GM19328 (cell line): Measurements from ENCODE around the gene LY6G5C.
A peak's percentile ranks its signal among the peaks of the same experiment; 100 is the strongest.
"Not testable (repeated sequence)": the region's sequence is repeated elsewhere in the genome, so short reads cannot be mapped to it uniquely, and the experiment has no call there.

Source experiments
- ATAC-seq: cut with Tn5 transposase; IDR thresholded peaks from one replicate; pipeline ENCODE4 v1.9.1; 2021; ENCODE audit warnings: mild to moderate bottlenecking, moderate library complexity; ENCODE audit not compliant: unreplicated experiment

LY6G5C gene

GRCh38 chr6:31715022-31715958 lies 34.4 kb upstream of the LY6G5C start, which contains the start of gene LY6G6D:
Gene LY6G6D (plus strand): TSS chr6:31715348. CDS start chr6:31715356, 8 bp downstream.
- ATAC-seq, result no peak

- ATAC-seq, result no peak
Observed at GRCh38 chr6:31713991-31714684, 33.3 kb upstream of the LY6G5C start.

GRCh38 chr6:31713465-31713864 lies 32.6 kb upstream of the LY6G5C start:
- ATAC-seq, result no peak

GRCh38 chr6:31712296-31712695 lies 31.4 kb upstream of the LY6G5C start:
- ATAC-seq, result no peak

GRCh38 chr6:31711233-31711632 lies 30.4 kb upstream of the LY6G5C start:
- no peak for ATAC-seq

- ATAC-seq, result no peak
Observed at GRCh38 chr6:31710523-31711219, 29.8 kb upstream of the LY6G5C start.

GRCh38 chr6:31709157-31709556 lies 28.3 kb upstream of the LY6G5C start:
- not testable (repeated sequence) for ATAC-seq

GRCh38 chr6:31708224-31708623 lies 27.4 kb upstream of the LY6G5C start:
- ATAC-seq, result no peak

- no peak for ATAC-seq
Observed at GRCh38 chr6:31707701-31708100, 26.8 kb upstream of the LY6G5C start.

- ATAC-seq, result no peak
Observed at GRCh38 chr6:31706599-31706998, 25.7 kb upstream of the LY6G5C start, which contains the start of gene LY6G6F. Gene LY6G6F (plus strand): TSS chr6:31706866. CDS start chr6:31706907, 41 bp downstream.

- no peak for ATAC-seq
Observed at GRCh38 chr6:31705931-31706330, 25.1 kb upstream of the LY6G5C start.

- ATAC-seq, result peak; percentile 83
Observed at GRCh38 chr6:31702819-31703716, 22.2 kb upstream of the LY6G5C start, which contains the start of gene ABHD16A. Gene ABHD16A (minus strand): TSS chr6:31703324. CDS start chr6:31703281, 43 bp downstream.

- no peak for ATAC-seq
Observed at GRCh38 chr6:31702405-31702818, 21.5 kb upstream of the LY6G5C start.

- ATAC-seq, result no peak
Observed at GRCh38 chr6:31701666-31702404, 21.0 kb upstream of the LY6G5C start.

GRCh38 chr6:31700740-31701401 lies 20.0 kb upstream of the LY6G5C start:
- ATAC-seq, result no peak

GRCh38 chr6:31697555-31697954 lies 16.7 kb upstream of the LY6G5C start:
- no peak for ATAC-seq

GRCh38 chr6:31693535-31693934 lies 12.7 kb upstream of the LY6G5C start:
- no peak for ATAC-seq

- no peak for ATAC-seq
Observed at GRCh38 chr6:31692886-31693285, 12.0 kb upstream of the LY6G5C start.

- ATAC-seq, result no peak
Observed at GRCh38 chr6:31692353-31692752, 11.5 kb upstream of the LY6G5C start.
